Measurements from ENCODE around the gene CTNNA1. TPM values are rescaled to one million over a fixed set of nuclear protein-coding genes. Genes with fewer than 3 reads are reported as not detected.
"Not testable (repeated sequence)": the region's sequence is repeated elsewhere in the genome, so short reads cannot be mapped to it uniquely, and the experiment has no call there.

CTNNA1 gene
- polyA plus RNA-seq, 3 donors: 56.6 to 84.5 (median 66.2) TPM

DNA sequence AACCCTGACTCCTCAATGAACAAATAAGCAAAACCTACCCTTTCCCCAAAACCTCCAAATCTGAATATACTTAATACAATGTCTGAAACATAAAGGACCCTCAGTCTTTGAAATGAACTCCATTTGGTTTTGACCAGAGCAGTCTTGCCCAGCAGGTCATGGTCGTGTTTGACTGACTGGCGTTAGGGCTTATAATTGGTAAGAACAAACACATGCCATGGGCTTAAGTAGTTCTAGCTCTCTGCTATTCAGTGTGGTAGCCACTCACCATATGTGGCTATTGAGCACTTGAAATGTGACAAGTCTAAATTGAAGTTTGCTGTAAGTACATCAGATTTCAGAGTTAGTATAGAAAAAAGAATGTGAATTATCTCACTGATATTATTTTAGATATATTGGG, 79.9 kb downstream of the CTNNA1 start:
- Histone ChIP-seq H3K4me1 (ENCODE audit: control insufficient read depth in 1 of 2, insufficient read depth in 2 of 2, low read length in 2 of 2) (no peaks in the 10 kb centered on the region), H3K4me2 (replicated peaks; ENCODE audit: extremely low read depth, low read length, poor library complexity, severe bottlenecking) (no peak overlapping the region), H3K4me3 (replicated peaks in 1 of 3; ENCODE audit: low read depth in 2 of 3, low read length in 3 of 3) (no peak overlapping the region), H2AFZ (ENCODE audit: insufficient read depth, low read depth, low read length, poor library complexity, severe bottlenecking) (no peak overlapping the region), H3K27ac (ENCODE audit: low read depth in 1 of 2, low read length in 2 of 2) (no peak overlapping the region), H3K9ac (ENCODE audit: insufficient read depth, low read length, poor library complexity, severe bottlenecking) (no peak overlapping the region), H3K9me3 (replicated peaks in 1 of 2; ENCODE audit: control insufficient read depth in 1 of 2, insufficient read depth in 1 of 2, low read length in 2 of 2) (no peaks in the 10 kb centered on the region), H4K20me1 (ENCODE audit: insufficient read depth, low read length) (peaks cover 74% of the 10 kb centered on the region), H3K27me3 (ENCODE audit: control insufficient read depth in 2 of 2, insufficient read depth in 2 of 2, low read length in 2 of 2) (no peaks in the 10 kb centered on the region), H3K36me3 (replicated peaks in 1 of 2; ENCODE audit: control insufficient read depth in 1 of 2, insufficient read depth in 2 of 2, low read length in 2 of 2) (peaks cover 14 to 39% of the 10 kb centered on the region in 2 donors), H3K79me2 (ENCODE audit: insufficient read depth, low read length) (peaks cover 5% of the 10 kb centered on the region)
- H3K36me3 Mint-ChIP-seq: peaks cover 36 to 37% of the 10 kb centered on the region in 2 donors
- WGBS (ENCODE audit: insufficient coverage): 89% methylated on average over 2 of the region's 2 CpGs
- H3K4me1 Mint-ChIP-seq: no peaks in the 10 kb centered on the region
- TF ChIP-seq, protein P1, sequence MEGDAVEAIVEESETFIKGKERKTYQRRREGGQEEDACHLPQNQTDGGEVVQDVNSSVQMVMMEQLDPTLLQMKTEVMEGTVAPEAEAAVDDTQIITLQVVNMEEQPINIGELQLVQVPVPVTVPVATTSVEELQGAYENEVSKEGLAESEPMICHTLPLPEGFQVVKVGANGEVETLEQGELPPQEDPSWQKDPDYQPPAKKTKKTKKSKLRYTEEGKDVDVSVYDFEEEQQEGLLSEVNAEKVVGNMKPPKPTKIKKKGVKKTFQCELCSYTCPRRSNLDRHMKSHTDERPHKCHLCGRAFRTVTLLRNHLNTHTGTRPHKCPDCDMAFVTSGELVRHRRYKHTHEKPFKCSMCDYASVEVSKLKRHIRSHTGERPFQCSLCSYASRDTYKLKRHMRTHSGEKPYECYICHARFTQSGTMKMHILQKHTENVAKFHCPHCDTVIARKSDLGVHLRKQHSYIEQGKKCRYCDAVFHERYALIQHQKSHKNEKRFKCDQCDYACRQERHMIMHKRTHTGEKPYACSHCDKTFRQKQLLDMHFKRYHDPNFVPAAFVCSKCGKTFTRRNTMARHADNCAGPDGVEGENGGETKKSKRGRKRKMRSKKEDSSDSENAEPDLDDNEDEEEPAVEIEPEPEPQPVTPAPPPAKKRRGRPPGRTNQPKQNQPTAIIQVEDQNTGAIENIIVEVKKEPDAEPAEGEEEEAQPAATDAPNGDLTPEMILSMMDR (IDR thresholded peaks at IDR 0.05): no peak
- no peak for DNase-seq
- peaks cover 0 to 5% (median 1%) of the 10 kb centered on the region in 3 donors for H3K27me3 Mint-ChIP-seq (ENCODE audit: low read depth in 3 of 3)
- no peak overlapping the region for H3K4me3 Mint-ChIP-seq
- H3K9me3 Mint-ChIP-seq: peaks cover 0 to 1% (median 0%) of the 10 kb centered on the region in 7 donors
- H3K27ac Mint-ChIP-seq: no peak overlapping the region
- intact Hi-C loops (cut with micrococcal nuclease): no loop called here

DNA sequence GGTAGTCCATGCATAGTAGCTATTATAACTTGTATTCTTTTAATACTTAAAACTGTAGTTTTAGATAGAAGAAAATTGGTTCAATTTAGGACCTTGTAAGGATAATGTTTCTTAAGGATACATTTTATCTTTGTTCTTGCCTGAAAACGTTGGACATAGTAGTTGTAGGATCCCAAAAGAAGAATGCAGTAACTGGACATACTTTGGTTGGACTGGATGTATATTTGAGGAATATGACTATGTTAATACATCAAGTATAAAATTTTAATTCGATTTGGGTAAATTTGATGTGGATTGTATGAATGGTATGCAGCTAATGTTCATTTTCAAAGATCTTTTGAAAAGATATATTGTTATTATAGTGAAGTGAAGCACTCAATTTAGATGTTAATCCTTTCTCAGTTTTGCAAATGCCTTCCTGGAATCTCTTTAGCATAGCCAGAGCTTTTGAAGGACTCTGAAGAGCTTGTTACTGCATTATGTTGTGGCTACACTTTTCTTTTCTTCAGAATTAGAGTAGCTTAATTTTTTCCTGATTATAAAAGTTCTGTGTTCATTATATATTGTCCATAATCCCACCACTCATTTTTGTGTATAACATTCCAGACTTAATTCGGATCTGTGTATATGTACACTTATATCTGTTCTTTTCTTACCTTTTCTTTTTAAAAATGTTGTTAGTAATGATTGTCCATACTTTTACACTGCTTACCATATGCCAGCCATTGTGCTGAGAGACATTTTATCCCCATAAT, 80.7 kb downstream of the CTNNA1 start:
- no peak for DNase-seq
- no peak overlapping the region for H3K4me2 ChIP-seq (replicated peaks; ENCODE audit: extremely low read depth, low read length, poor library complexity, severe bottlenecking)
- H3K27me3 Mint-ChIP-seq (ENCODE audit: low read depth in 3 of 3): peaks cover 0 to 3% (median 1%) of the 10 kb centered on the region in 3 donors
- H3K4me1 Mint-ChIP-seq: no peaks in the 10 kb centered on the region
- no peaks in the 10 kb centered on the region for H3K9me3 ChIP-seq (replicated peaks in 1 of 2; ENCODE audit: control insufficient read depth in 1 of 2, insufficient read depth in 1 of 2, low read length in 2 of 2)
- H3K4me3 Mint-ChIP-seq: no peak overlapping the region
- WGBS (ENCODE audit: insufficient coverage): no CpG with 5 or more reads among the region's 3 CpGs
- peaks cover 5% of the 10 kb centered on the region for H3K79me2 ChIP-seq (ENCODE audit: insufficient read depth, low read length)
- H3K27ac Mint-ChIP-seq: no peak overlapping the region
- peaks cover 0 to 1% (median 0%) of the 10 kb centered on the region in 7 donors for H3K9me3 Mint-ChIP-seq
- peaks cover 83% of the 10 kb centered on the region for H4K20me1 ChIP-seq (ENCODE audit: insufficient read depth, low read length)
- peaks cover 5 to 31% of the 10 kb centered on the region in 2 donors for H3K36me3 ChIP-seq (replicated peaks in 1 of 2; ENCODE audit: control insufficient read depth in 1 of 2, insufficient read depth in 2 of 2, low read length in 2 of 2)
- no peaks in the 10 kb centered on the region for H3K27me3 ChIP-seq (ENCODE audit: control insufficient read depth in 2 of 2, insufficient read depth in 2 of 2, low read length in 2 of 2)
- H3K4me3 ChIP-seq (replicated peaks in 1 of 3; ENCODE audit: low read depth in 2 of 3, low read length in 3 of 3): no peak overlapping the region
- H3K36me3 Mint-ChIP-seq: peaks cover 28% of the 10 kb centered on the region in 2 donors
- H3K27ac ChIP-seq (ENCODE audit: low read depth in 1 of 2, low read length in 2 of 2): no peak overlapping the region
- TF ChIP-seq, protein P1 (IDR thresholded peaks at IDR 0.05): no peak
- no peak overlapping the region for H3K9ac ChIP-seq (ENCODE audit: insufficient read depth, low read length, poor library complexity, severe bottlenecking)
- intact Hi-C loops (cut with micrococcal nuclease): no loop called here
- H3K4me1 ChIP-seq (ENCODE audit: control insufficient read depth in 1 of 2, insufficient read depth in 2 of 2, low read length in 2 of 2): no peaks in the 10 kb centered on the region
- H2AFZ ChIP-seq (ENCODE audit: insufficient read depth, low read depth, low read length, poor library complexity, severe bottlenecking): no peak overlapping the region

DNA sequence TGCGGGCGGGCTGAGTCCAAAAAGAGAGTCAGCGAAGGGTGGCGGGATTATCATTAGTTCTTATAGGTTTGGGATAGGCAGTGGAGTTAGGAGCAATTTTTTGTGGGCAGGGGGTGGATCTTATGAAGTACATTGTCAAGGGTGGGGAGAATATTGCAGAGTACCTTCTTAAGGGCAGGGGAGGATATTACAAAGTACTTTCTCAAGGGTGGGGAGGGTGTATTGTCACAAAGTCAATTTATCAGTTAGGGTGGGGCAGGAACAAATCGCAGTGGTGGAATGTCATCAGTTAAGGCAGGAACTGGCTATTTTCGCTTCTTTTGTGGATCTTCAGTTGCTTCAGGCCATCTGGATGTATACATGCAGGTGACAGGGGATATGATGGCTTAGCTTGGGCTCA, 81.6 kb downstream of the CTNNA1 start:
- H3K27ac Mint-ChIP-seq; DNase-seq; H3K9ac ChIP-seq (ENCODE audit: insufficient read depth, low read length, poor library complexity, severe bottlenecking); H3K4me3 Mint-ChIP-seq; H3K4me1 Mint-ChIP-seq; H3K27me3 Mint-ChIP-seq (ENCODE audit: low read depth in 3 of 3); H3K9me3 ChIP-seq (replicated peaks in 1 of 2; ENCODE audit: control insufficient read depth in 1 of 2, insufficient read depth in 1 of 2, low read length in 2 of 2); H3K9me3 Mint-ChIP-seq; H2AFZ ChIP-seq (ENCODE audit: insufficient read depth, low read depth, low read length, poor library complexity, severe bottlenecking); H3K27ac ChIP-seq (ENCODE audit: low read depth in 1 of 2, low read length in 2 of 2); H3K4me2 ChIP-seq (replicated peaks; ENCODE audit: extremely low read depth, low read length, poor library complexity, severe bottlenecking); intact Hi-C loops (cut with micrococcal nuclease); H3K27me3 ChIP-seq (ENCODE audit: control insufficient read depth in 2 of 2, insufficient read depth in 2 of 2, low read length in 2 of 2); H3K4me1 ChIP-seq (ENCODE audit: control insufficient read depth in 1 of 2, insufficient read depth in 2 of 2, low read length in 2 of 2); H3K4me3 ChIP-seq (replicated peaks in 1 of 3; ENCODE audit: low read depth in 2 of 3, low read length in 3 of 3); H3K79me2 ChIP-seq (ENCODE audit: insufficient read depth, low read length): not testable (repeated sequence)
- H3K36me3 ChIP-seq (replicated peaks in 1 of 2; ENCODE audit: control insufficient read depth in 1 of 2, insufficient read depth in 2 of 2, low read length in 2 of 2): peaks cover 4 to 23% of the 10 kb centered on the region in 2 donors
- H3K36me3 Mint-ChIP-seq: peaks cover 23 to 24% of the 10 kb centered on the region in 2 donors
- WGBS (ENCODE audit: insufficient coverage): 97% methylated on average over 6 of the region's 6 CpGs
- peaks cover 92% of the 10 kb centered on the region for H4K20me1 ChIP-seq (ENCODE audit: insufficient read depth, low read length)

Measured in CD14-positive monocyte (primary cell).